Activated gamma-delta T cell (primary cell): Measurements from ENCODE around the gene MICALL2.
"Not testable (repeated sequence)": the region's sequence is repeated elsewhere in the genome, so short reads cannot be mapped to it uniquely, and the experiment has no call there.

Source experiments
- DNase-seq: peaks from one replicate; lab custom pipeline; 2025; lab: John Stamatoyannopoulos, UW

The MICALL2 gene

GRCh38 chr7:1447551-1448244, 11.6 kb downstream of the MICALL2 start:
- no peak for DNase-seq

- DNase-seq, result no peak
Measured at GRCh38 chr7:1447112-1447511, 12.2 kb downstream of the MICALL2 start.

- no peak for DNase-seq
Measured at GRCh38 chr7:1446620-1447032, 12.6 kb downstream of the MICALL2 start.

- not testable (repeated sequence) for DNase-seq
Measured at GRCh38 chr7:1446026-1446425, 13.2 kb downstream of the MICALL2 start.

- no peak for DNase-seq
Measured at GRCh38 chr7:1445341-1445740, 13.9 kb downstream of the MICALL2 start.

- no peak for DNase-seq
Measured at GRCh38 chr7:1444925-1445322, 14.3 kb downstream of the MICALL2 start.

GRCh38 chr7:1444214-1444924, 14.9 kb downstream of the MICALL2 start:
- no peak for DNase-seq

GRCh38 chr7:1443587-1444200, 15.6 kb downstream of the MICALL2 start:
- DNase-seq, result not testable (repeated sequence)

GRCh38 chr7:1442355-1443124, 16.7 kb downstream of the MICALL2 start:
- no peak for DNase-seq

- DNase-seq, result no peak
Measured at GRCh38 chr7:1441615-1442354, 17.5 kb downstream of the MICALL2 start.

GRCh38 chr7:1440620-1441019, 18.6 kb downstream of the MICALL2 start:
- no peak for DNase-seq

GRCh38 chr7:1439373-1440363, 19.6 kb downstream of the MICALL2 start:
- no peak for DNase-seq

- no peak for DNase-seq
Measured at GRCh38 chr7:1438821-1439220, 20.4 kb downstream of the MICALL2 start.

- DNase-seq, result no peak
Measured at GRCh38 chr7:1438208-1438607, 21.1 kb downstream of the MICALL2 start.

GRCh38 chr7:1437155-1437880, 22.0 kb downstream of the MICALL2 start:
- DNase-seq, result no peak

GRCh38 chr7:1436608-1437007, 22.7 kb downstream of the MICALL2 start:
- DNase-seq, result no peak

- no peak for DNase-seq
Measured at GRCh38 chr7:1434891-1435670, 24.2 kb downstream of the MICALL2 start.

GRCh38 chr7:1434165-1434718, 25.0 kb downstream of the MICALL2 start:
- no peak for DNase-seq
